GM18526 (cell line): ENCODE results near the gene UGT1A10.
"Not testable (repeated sequence)": the region's sequence is repeated elsewhere in the genome, so short reads cannot be mapped to it uniquely, and the experiment has no call there.

Experiments
- POLR2A ChIP-seq: IDR thresholded peaks from 3 replicates; pipeline ENCODE4 v1.6.1; 2011; ENCODE audit not compliant: insufficient read length; ENCODE audit errors: extremely low read depth

UGT1A10 gene

DNA sequence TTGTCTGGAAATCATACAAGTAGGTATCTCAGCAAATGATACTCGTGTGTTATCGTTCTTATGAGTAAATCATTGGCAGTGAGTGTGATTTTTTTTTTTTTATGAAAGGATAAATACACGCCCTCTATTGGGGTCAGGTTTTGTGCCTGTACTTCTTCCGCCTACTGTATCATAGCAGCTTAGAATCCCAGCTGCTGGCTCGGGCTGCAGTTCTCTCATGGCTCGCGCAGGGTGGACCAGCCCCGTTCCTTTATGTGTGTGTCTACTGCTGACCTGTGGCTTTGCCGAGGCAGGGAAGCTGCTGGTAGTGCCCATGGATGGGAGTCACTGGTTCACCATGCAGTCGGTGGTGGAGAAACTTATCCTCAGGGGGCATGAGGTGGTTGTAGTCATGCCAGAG, at the start of gene UGT1A10:
Gene UGT1A10 (plus strand): TSS at position 143 of the 400 bp plus-strand sequence. CDS start 75 bp downstream, at position 218.
- not testable (repeated sequence) for TF ChIP-seq POLR2A

DNA sequence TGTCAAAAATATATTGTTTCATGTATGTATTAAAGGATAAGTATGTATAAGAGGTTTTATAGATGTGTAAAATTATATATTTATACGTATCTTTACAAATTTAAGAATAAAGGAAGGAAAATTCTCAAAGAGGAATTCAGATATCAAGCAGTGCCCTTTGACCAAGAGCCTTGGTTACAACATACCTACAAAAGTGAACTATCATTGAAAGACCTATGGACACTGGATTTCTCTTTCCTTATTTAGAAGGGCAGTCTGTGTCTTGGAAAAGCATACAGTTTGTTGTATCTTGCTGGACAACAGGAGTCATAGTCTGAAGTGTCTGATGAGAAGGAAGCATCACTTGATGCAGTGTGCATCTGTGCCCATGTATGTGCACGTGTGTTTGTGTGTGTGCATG, 47.8 kb upstream of the UGT1A10 start:
- TF ChIP-seq POLR2A: no peak

DNA sequence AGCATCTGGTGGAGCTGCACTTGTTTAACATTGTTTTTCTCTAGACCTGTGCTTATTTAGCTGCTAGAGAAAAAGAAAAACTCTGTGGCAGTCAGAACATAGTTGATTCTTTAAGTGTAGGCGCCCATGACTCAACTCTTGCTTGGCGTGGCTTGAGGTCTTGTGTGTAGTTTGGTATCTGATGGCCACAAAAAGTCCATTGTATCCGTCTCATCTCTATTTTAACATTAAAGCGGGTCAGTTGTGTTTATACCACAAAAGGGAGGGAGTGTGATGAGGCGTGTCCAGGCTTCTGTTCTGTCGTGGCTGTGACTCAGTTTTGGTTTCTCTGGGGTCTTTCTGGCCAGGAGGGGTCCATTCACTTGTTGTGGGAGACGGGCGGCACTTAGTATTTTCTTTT, 43.0 kb upstream of the UGT1A10 start:
- TF ChIP-seq POLR2A: no peak

DNA sequence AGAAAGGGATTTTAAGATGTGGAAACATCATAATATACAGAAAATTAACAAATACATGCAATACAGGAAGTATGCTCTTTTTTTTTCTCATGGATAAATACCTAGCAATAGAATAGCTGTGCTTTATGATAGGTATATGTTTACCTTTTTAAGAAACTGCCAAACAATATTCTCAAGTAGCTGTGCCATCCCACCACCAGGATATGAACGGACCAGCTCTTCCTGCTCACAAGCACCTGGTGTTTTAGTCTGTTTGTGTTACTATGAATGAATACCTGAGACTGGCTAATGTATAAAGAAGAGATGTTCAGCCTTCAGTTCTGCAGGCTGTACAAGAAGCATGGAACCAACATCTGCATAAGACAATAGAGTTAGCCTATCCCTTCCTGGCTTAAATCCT, 38.7 kb upstream of the UGT1A10 start:
- no peak for TF ChIP-seq POLR2A

DNA sequence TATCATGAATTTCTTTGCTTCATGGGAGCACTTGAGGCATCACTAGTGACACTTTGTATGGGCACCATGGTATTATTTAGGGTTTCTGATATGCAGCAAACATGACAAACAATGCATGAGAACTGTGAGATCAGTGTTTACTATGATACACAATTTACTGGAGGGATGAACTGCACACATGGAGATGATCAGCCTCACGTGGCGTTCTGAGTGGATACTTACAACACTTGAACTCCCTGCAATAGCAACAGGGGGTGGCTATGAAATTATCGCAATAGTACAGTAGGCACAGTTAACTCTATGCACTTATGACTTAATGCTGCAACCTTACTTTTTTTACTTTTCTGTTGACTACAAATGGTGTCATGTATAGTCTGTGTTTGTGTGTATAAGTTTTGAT, 37.3 kb upstream of the UGT1A10 start:
- no peak for TF ChIP-seq POLR2A

DNA sequence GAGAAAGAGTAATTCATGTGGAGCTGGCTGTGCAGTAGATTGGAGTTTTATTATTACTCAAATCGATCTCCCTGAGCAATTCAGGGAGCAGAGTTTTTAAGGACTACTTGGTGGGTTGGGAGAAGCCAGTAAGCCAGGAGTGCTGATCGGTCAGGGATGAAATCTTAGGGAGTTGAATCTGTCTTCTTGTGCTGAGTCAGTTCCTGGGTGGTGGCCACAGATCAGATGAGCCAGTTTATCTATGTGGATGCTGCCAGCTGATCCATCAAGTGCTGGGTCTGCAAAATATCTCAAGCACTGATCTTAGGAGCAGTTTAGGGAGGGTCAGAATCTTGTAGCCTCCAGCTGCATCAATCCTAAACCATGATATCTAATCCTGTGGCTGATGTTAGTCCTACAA, 35.9 kb upstream of the UGT1A10 start:
- no peak for TF ChIP-seq POLR2A

DNA sequence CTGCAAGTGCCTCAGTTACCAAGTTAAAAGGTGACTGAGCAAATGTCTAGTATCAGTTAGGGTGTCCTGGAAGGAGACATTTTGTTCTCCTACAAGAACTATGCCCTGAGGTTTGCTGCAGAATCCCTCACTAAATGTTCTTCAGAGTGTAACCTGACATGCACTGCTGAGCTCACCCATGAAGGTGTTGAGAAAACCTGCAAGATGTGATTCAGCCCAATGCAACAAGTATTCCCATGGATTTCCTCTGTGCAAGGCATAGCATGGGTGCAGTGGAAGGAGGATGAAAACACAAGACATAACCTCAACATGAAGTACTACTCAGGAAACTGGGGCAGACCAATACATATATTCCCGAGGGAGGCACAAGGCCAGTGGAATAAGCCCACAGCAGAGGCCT, 34.2 kb upstream of the UGT1A10 start:
- no peak for TF ChIP-seq POLR2A

DNA sequence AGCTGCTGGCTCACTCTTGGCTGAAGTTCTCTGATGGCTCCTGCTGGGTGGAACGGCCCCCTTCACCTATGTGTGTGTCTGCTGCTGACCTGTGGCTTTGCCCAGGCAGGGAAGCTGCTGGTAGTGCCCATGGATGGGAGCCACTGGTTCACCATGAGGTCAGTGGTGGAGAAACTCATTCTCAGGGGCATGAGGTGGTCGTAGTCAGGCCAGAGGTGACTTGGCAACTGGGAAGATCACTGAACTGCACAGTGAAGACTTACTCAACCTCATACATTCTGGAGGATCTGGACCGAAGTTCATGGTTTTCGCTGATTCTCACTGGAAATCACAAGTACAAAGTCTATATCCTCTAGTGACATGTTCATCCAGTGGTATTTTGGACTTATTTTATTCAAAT, 32.7 kb upstream of the UGT1A10 start:
- no peak for TF ChIP-seq POLR2A

DNA sequence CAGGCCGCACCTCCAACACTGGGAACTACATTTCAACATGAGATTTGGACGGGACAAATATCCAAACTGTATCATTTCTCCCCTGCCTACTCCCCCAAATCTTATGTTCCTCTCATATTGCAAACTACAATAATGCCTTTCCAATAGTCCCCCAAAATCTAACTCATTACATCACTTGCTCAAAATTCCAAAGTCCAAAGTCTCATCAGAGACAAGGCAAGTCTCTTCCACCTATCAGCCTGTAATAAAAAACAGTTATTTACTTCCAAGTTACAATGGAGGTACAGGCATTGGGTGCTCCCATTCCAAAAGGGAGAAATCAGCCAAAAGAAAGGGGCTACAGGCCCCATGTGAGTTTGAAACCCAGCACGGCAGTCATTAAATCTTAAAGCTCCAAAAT, 31.4 kb upstream of the UGT1A10 start:
- no peak for TF ChIP-seq POLR2A

DNA sequence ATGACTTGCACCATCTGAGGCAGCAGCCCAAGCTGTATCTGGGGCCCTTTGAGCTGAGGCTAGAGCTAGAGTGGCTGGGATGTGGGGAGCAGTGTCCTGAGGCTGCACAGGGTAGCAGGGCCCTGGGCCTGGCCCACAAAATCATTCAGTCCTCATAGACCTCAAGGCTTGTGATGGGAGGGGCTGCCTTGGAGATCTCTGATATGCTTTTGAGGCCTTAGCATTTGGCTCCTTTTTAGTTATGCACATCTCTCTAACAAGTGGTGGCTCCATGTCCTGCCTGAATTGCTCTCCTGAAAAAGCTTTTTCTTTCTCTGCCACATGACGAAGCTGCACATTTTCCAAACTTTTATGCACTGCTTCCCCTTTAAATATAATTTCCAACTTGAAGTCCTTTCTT, 30.6 kb upstream of the UGT1A10 start:
- TF ChIP-seq POLR2A: no peak

DNA sequence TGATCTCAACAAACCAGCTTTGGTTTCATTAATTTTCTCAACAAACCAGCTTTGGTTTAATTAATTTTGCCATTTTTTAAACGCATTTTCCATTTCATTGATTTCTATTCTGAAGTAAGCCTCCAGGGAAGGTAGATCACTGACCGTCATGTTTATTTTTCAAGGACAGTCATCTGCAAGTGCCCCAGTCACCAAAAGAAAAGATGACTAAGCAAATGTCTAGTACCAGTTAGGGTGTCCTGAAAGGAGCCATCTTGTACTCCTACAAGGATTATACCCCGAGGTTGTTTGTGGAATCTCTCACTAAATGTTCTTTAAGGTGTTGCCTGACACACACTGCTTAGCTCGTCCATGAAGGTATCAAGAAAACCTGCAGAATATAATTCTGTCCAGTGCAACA, 25.0 kb upstream of the UGT1A10 start:
- no peak for TF ChIP-seq POLR2A

DNA sequence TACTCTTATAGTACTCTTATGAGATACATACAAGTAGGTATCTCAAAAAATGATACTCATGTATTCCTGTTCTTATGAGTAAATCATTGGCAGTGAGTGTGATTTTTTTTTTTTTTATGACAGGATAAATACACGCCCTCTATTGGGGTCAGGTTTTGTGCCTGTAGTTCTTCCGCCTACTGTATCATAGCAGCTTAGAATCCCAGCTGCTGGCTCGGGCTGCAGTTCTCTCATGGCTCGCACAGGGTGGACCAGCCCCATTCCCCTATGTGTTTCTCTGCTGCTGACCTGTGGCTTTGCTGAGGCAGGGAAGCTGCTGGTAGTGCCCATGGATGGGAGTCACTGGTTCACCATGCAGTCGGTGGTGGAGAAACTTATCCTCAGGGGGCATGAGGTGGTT, 18.8 kb upstream of the UGT1A10 start, which contains the start of gene UGT1A8:
Gene UGT1A8 (plus strand): TSS at position 158 of the 400 bp plus-strand sequence. CDS start 75 bp downstream, at position 233.
- not testable (repeated sequence) for TF ChIP-seq POLR2A

DNA sequence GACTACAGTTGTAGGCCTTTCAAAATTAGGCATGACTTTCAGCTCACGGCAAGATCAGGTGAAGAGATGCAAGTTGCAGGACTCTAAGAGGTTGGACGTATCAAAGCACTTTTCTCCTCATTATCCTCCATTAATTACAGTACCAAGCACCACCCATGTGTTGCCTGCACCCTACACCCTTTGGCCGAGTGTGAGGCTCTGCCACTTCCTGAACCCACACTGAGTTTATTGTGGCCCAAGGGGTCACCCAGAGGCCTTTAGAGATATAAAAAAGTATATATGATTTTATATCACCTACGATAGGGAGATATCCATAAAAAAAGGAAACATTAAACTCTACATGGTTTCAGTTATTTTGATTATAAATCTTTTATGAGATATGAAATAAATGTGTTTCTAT, 16.0 kb upstream of the UGT1A10 start:
- TF ChIP-seq POLR2A: no peak

DNA sequence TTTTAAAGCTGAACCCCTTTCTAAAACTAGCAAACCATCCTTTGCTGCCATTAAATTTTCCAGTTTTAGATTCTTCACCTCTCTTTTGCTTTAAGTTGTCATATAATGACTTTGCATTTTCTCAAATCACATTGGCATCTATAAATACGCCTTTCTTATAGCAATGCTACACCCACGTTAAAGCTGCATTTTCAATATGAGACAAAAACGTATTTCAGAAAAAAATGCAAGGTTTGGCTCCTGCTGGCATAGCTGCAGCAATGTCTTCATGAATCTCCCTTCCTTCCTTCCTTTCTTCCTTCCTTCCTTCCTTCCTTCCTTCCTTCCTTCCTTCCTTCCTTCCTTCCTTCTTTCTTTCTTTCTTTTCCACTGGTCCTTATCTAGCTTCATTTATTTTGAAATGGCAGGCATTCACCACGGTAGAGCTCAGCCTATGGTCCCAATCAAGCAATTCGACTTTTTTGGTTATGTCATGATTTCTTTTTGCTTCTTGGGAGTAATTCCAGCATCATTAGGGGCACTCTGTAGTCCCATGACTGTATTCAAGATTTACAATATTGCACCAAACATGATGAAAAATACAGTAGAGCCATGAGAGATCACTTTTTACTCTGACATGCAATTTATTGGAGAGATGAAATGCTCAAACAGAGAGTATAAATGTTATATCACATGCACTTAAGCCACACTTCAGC, 8.8 kb upstream of the UGT1A10 start:
- TF ChIP-seq POLR2A: no peak

DNA sequence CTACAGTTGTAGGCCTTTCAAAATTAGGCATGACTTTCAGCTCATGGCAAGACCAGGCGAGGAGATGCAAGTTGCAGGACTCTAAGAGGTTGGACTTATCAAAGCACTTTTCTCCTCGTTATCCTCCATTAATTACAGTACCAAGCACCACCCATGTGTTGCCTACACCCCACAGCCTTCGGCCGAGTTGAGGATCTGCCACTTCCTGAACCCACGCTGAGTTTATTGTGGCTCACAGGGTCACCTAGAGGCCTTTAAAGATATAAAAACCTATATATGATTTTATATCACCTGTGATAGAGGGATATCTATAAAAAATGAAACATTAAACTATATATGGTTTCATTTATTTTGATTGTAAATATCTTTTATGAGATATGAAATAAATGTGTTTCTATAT, 2.6 kb downstream of the UGT1A10 start:
- TF ChIP-seq POLR2A: no peak

DNA sequence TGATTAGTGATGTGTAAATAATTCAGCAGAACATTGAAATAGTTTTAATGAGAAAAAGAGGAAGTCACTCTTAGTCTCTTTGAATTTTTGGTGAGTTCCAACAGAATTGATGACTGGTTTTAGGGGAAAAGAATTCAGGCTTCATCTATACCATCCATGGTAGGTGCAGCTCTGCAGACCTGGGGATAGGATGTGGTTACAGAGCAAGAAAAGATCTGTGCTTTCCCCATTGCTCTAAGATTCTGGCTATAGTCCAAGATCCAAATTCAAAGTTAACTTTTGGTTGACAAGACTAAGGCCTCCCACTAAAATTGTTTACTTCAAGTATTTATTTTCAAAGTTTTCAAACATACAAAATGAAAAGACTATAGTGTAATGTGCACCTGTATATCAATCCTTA, 3.6 kb downstream of the UGT1A10 start:
- no peak for TF ChIP-seq POLR2A

DNA sequence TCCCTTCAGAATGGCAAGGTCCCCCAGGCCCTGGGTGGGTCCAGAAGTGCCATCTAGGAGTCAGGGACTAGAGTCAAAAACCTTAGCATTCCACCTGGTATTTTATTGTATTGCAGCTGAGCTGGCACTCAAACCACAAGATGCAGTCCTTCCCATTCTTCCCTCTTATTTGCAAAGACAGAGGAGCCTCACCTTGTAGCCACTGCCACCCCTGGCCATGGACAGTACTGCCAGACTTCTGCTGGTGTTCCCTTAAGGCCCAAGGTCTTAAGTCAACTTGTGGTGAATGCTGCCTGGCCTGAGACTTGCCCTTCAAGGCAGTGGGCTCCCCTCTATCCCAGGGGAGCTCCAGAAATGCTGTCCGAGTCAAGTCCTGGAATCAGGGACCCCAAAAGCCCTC, 6.9 kb downstream of the UGT1A10 start:
- TF ChIP-seq POLR2A: no peak
